Right lobe of liver (tissue), 4 donors: ENCODE measurements around the gene P4HTM.

Experiments used
- CTCF ChIP-seq, 4 donors: fragments of 200-600 bp in 3 of 4; fragments of 450-650 bp in 1 of 4; IDR thresholded peaks; one replicate each; pipeline versions ENCODE4 v1.5.1 to v1.8.0; 2016 to 2022; ENCODE audit warnings: antibody characterized with exemption in 4 of 4, mild to moderate bottlenecking in 2 of 4
- POLR2A ChIP-seq: fragments of 450-650 bp; IDR thresholded peaks from one replicate; pipeline ENCODE4 v1.6.1; 2017; ENCODE audit warnings: antibody characterized with exemption, mild to moderate bottlenecking
- donor health status: DM: no; HTN: no; CAD: no.
- donor health status: DM: no; HTN: no; CAD: no.
- donor health status: DM: no; HTN: yes; CAD: no.

DNA sequence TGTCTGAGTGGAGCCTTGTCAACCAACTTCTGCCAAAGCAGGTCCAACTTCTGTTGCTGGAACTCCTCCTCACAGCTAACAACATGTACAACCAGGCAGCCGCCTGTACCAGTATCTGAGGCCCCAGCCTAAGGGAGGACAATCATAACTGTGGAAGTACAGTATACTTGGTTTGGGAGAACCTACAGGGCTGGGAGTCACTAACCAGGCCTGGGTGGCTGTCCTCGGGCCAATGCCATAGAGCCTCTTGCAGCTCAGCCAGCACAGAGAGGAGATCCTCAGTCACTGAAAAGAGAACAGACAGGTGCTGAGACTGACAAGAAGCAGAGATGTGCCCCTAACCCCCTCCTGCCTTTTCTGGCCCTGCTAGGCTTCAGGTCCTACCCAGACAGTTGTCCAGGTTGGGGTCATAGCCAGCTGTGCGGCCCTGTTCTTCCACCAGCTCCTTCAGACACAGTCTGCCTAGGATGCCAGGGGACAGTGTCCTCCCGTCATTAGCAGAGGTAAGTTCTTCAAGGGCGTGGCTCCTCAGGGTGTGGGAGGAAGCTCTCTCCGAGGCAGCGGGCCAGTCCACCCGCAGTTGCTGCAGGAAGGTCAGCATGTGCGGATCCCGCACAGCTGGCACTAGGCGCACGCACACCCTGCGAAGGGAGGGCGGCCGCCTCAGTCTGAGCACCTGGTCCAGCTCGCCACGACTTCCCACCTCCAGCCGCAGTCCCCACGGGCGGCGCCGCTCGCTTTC, 27.4 kb downstream of the P4HTM start:
- TF ChIP-seq POLR2A, result no peak
- no peak for TF ChIP-seq CTCF (IDR thresholded peaks at IDR 0.05)
